ENCODE results near the gene CLSTN2. TPM values are rescaled to one million over a fixed set of nuclear protein-coding genes. Genes with fewer than 3 reads are reported as not detected.

The CLSTN2 gene
- total RNA-seq, 1 experiment from 2014 or later, result 0.68 TPM

DNA sequence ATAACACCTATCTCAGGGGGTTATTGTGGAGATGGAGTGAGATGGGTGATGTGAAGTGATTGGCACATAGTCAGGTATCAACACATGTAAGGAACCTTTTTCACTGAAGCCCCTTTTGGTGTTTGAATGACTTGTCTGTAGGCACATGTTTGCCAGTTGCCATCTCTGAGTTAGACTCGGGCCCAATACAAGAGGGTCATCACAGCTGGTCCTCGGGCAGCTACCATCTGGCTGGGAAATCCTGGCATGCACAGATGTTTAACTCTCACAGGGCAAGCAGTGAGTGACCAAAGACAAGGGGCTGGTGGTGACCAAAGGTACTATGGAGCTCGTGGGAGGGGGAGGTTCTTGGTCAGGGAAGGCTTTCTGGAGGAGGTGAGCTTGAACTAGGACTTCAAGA is 118.8 kb downstream of the CLSTN2 start:
- no peak overlapping the region for H3K4me2 ChIP-seq (ENCODE audit: insufficient read depth, insufficient read length, low read length)
- H4K91ac ChIP-seq (ENCODE audit: insufficient read length, low read depth, low read length), result no peak overlapping the region
- peaks cover 3 to 4% of the 10 kb centered on the region in 2 experiments; a peak in 1 of 4 replicates for H3K4me1 Mint-ChIP-seq

More for the DNA sequence above, 118.8 kb downstream of the CLSTN2 start:
- Histone ChIP-seq H2AK5ac (ENCODE audit: insufficient read length, low read length) (no peak overlapping the region), H3K56ac (ENCODE audit: insufficient read length, low read depth, low read length) (no peak overlapping the region), H3K4ac (ENCODE audit: low read depth, low read length) (no peak overlapping the region), H3K23ac (ENCODE audit: insufficient read length, low read depth, low read length) (no peak overlapping the region), H4K5ac (ENCODE audit: insufficient read length, low read depth, low read length) (no peak overlapping the region), H2BK120ac (ENCODE audit: low read depth, low read length, poor library complexity, severe bottlenecking) (no peak overlapping the region), H3K23me2 (ENCODE audit: insufficient read length, low read depth, low read length, poor library complexity, severe bottlenecking) (no peaks in the 10 kb centered on the region), H2BK5ac (ENCODE audit: insufficient read length, low read length) (no peak overlapping the region), H3K18ac (ENCODE audit: insufficient read length, low read depth, low read length) (no peak overlapping the region), H2AFZ (ENCODE audit: low read length) (no peak overlapping the region), H2BK15ac (ENCODE audit: low read depth, low read length) (no peak overlapping the region), H3K27ac (ENCODE audit: insufficient read length, low read depth, low read length) (no peak overlapping the region), H3K79me1 (ENCODE audit: insufficient read depth, low read depth, low read length, poor library complexity, severe bottlenecking) (no peaks in the 10 kb centered on the region), H2BK20ac (ENCODE audit: low read depth, low read length, poor library complexity, severe bottlenecking) (no peak overlapping the region), H3K9me3 (ENCODE audit: control insufficient read depth, low read depth, low read length) (no peaks in the 10 kb centered on the region), H4K20me1 (ENCODE audit: control insufficient read depth, insufficient read depth, insufficient read length) (no peaks in the 10 kb centered on the region), H3K4me1 (ENCODE audit: insufficient read depth, low read length) (no peaks in the 10 kb centered on the region), H3K9ac (ENCODE audit: extremely low read depth, insufficient read length, low read length) (no peak overlapping the region), H3K14ac (ENCODE audit: insufficient read depth, low read length) (no peak overlapping the region), H4K8ac (replicated peaks; ENCODE audit: insufficient read length, low read depth, low read length) (no peak overlapping the region), H2BK12ac (ENCODE audit: insufficient read length, low read depth, low read length) (no peak overlapping the region), H3K79me2 (ENCODE audit: insufficient read depth, low read length) (no peaks in the 10 kb centered on the region), H3K27me3 (ENCODE audit: insufficient read depth, low read length) (no peaks in the 10 kb centered on the region), H3T11ph (ENCODE audit: low read length) (no peak overlapping the region)
- Mint-ChIP-seq H3K27ac (no peak overlapping the region), H3K9me3 (no peaks in the 10 kb centered on the region), H3K4me3 (no peak overlapping the region), H3K27me3 (ENCODE audit: low read depth) (peaks cover 1% of the 10 kb centered on the region; the same call in 1 of the 2 replicates), H3K36me3 (ENCODE audit: insufficient read depth in 1 of 3, low read depth in 3 of 3) (no peaks in the 10 kb centered on the region)
- TF ChIP-seq, protein P1, sequence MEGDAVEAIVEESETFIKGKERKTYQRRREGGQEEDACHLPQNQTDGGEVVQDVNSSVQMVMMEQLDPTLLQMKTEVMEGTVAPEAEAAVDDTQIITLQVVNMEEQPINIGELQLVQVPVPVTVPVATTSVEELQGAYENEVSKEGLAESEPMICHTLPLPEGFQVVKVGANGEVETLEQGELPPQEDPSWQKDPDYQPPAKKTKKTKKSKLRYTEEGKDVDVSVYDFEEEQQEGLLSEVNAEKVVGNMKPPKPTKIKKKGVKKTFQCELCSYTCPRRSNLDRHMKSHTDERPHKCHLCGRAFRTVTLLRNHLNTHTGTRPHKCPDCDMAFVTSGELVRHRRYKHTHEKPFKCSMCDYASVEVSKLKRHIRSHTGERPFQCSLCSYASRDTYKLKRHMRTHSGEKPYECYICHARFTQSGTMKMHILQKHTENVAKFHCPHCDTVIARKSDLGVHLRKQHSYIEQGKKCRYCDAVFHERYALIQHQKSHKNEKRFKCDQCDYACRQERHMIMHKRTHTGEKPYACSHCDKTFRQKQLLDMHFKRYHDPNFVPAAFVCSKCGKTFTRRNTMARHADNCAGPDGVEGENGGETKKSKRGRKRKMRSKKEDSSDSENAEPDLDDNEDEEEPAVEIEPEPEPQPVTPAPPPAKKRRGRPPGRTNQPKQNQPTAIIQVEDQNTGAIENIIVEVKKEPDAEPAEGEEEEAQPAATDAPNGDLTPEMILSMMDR (conservative IDR thresholded peaks at IDR 0.05), result no peak
- DNase-seq, result no peak
- WGBS (ENCODE audit: extremely low coverage, insufficient read length, low lambda C conversion rate), result no CpG with 5 or more reads among the region's 3 CpGs

Measured in H9 (cell line).